ENCODE data around the gene ZC3H8. TPM values are rescaled to one million over a fixed set of nuclear protein-coding genes. Genes with fewer than 3 reads are reported as not detected.

The ZC3H8 gene
- total RNA-seq, 1 experiment from 2014 or later: 30.5 TPM

- BruUV-seq (replicated peaks): no TSS peak
- no peaks in the 10 kb centered on the region for H3K4me1 Mint-ChIP-seq (ENCODE audit: insufficient read depth, unreplicated experiment)
- no peaks in the 10 kb centered on the region for H3K9me3 Mint-ChIP-seq (ENCODE audit: unreplicated experiment)
- no peak for TF ChIP-seq CTCF (IDR thresholded peaks at IDR 0.05; ENCODE audit: unreplicated experiment)
- intact Hi-C loops (cut with micrococcal nuclease): no loop called here
- H3K27me3 Mint-ChIP-seq (ENCODE audit: insufficient read depth, unreplicated experiment): no peaks in the 10 kb centered on the region
- DNase-seq (ENCODE audit: unreplicated experiment): no peak
- no peak overlapping the region for H3K27ac Mint-ChIP-seq (ENCODE audit: low read depth, unreplicated experiment)
- no peak overlapping the region for H3K4me3 Mint-ChIP-seq (ENCODE audit: unreplicated experiment)
- ChIA-PET POLR2A (no interaction called here), CTCF (no interaction called here)
- H3K36me3 Mint-ChIP-seq (ENCODE audit: insufficient read depth, unreplicated experiment): no peaks in the 10 kb centered on the region
These were observed 57.0 kb downstream of the ZC3H8 start for GRCh38 chr2:112197868-112198267.

GRCh38 chr2:112195950-112196349 lies 58.9 kb downstream of the ZC3H8 start:
- Mint-ChIP-seq H3K27me3 (ENCODE audit: insufficient read depth, unreplicated experiment) (no peaks in the 10 kb centered on the region), H3K4me1 (ENCODE audit: insufficient read depth, unreplicated experiment) (no peaks in the 10 kb centered on the region), H3K36me3 (ENCODE audit: insufficient read depth, unreplicated experiment) (no peaks in the 10 kb centered on the region), H3K27ac (ENCODE audit: low read depth, unreplicated experiment) (no peak overlapping the region), H3K9me3 (ENCODE audit: unreplicated experiment) (no peaks in the 10 kb centered on the region), H3K4me3 (ENCODE audit: unreplicated experiment) (no peak overlapping the region)
- POLR2A ChIA-PET: no interaction called here
- DNase-seq (ENCODE audit: unreplicated experiment): no peak
- intact Hi-C loops (cut with micrococcal nuclease): no loop called here
- CTCF ChIA-PET: no interaction called here
- TF ChIP-seq CTCF (IDR thresholded peaks at IDR 0.05; ENCODE audit: unreplicated experiment): no peak
- no TSS peak for BruUV-seq (replicated peaks)

- ChIA-PET CTCF (no interaction called here), POLR2A (no interaction called here)
- intact Hi-C loops (cut with micrococcal nuclease): no loop called here
- no peak for TF ChIP-seq CTCF (IDR thresholded peaks at IDR 0.05; ENCODE audit: unreplicated experiment)
- H3K36me3 Mint-ChIP-seq (ENCODE audit: insufficient read depth, unreplicated experiment): no peaks in the 10 kb centered on the region
- no peak overlapping the region for H3K27ac Mint-ChIP-seq (ENCODE audit: low read depth, unreplicated experiment)
- no TSS peak for BruUV-seq (replicated peaks)
- H3K4me3 Mint-ChIP-seq (ENCODE audit: unreplicated experiment): no peak overlapping the region
- DNase-seq (ENCODE audit: unreplicated experiment): peak; percentile 3
- no peaks in the 10 kb centered on the region for H3K4me1 Mint-ChIP-seq (ENCODE audit: insufficient read depth, unreplicated experiment)
- no peaks in the 10 kb centered on the region for H3K27me3 Mint-ChIP-seq (ENCODE audit: insufficient read depth, unreplicated experiment)
- no peaks in the 10 kb centered on the region for H3K9me3 Mint-ChIP-seq (ENCODE audit: unreplicated experiment)
These were observed 59.6 kb downstream of the ZC3H8 start for GRCh38 chr2:112195167-112195766.

- intact Hi-C loops (cut with micrococcal nuclease): no loop called here
- POLR2A ChIA-PET: no interaction called here
- Mint-ChIP-seq H3K27ac (ENCODE audit: low read depth, unreplicated experiment) (no peak overlapping the region), H3K9me3 (ENCODE audit: unreplicated experiment) (no peaks in the 10 kb centered on the region), H3K27me3 (ENCODE audit: insufficient read depth, unreplicated experiment) (no peaks in the 10 kb centered on the region), H3K4me1 (ENCODE audit: insufficient read depth, unreplicated experiment) (no peaks in the 10 kb centered on the region), H3K4me3 (ENCODE audit: unreplicated experiment) (no peak overlapping the region), H3K36me3 (ENCODE audit: insufficient read depth, unreplicated experiment) (no peaks in the 10 kb centered on the region)
- CTCF ChIA-PET: interaction anchor here (0.5 kb wide), 1 partner anchor 94 kb away, joined by 4 read pairs; no protein-coding TSS in a partner anchor
- no peak for DNase-seq (ENCODE audit: unreplicated experiment)
- no peak for TF ChIP-seq CTCF (IDR thresholded peaks at IDR 0.05; ENCODE audit: unreplicated experiment)
- no TSS peak for BruUV-seq (replicated peaks)
These were observed 60.4 kb downstream of the ZC3H8 start for GRCh38 chr2:112194482-112194881.

All from MCF 10A (cell line).